ENCODE results near the gene NXF1. TPM values are rescaled to one million over a fixed set of nuclear protein-coding genes. Genes with fewer than 3 reads are reported as not detected.

Gene NXF1
- total RNA-seq, 4 donors from 2014 or later: 27.2 to 47.1 (median 46.1) TPM

GRCh38 chr11:62778441-62778840, 26.8 kb downstream of the NXF1 start:
- no peaks in the 10 kb centered on the region for H3K9me3 ChIP-seq
- TF ChIP-seq CTCF (IDR thresholded peaks at IDR 0.05 in 4 of 5, conservative IDR thresholded peaks at IDR 0.05 in 1 of 5) (no peak), POLR2A (IDR thresholded peaks at IDR 0.05) (no peak)
- DNase-seq (no peak), ATAC-seq (no peak)
- H3K4me1 ChIP-seq: no peaks in the 10 kb centered on the region
- peaks cover 0 to 56% of the 10 kb centered on the region in 2 donors for H3K36me3 ChIP-seq
- H3K4me3 ChIP-seq: no peak overlapping the region
- in situ Hi-C loops (cut with MboI; ENCODE audit: low sequenced_read_pairs in 4 of 4) (no loop called here), intact Hi-C loops (cut with DNase I; ENCODE audit: low total_unique reads) (no loop called here)
- no peak overlapping the region for H3K27ac ChIP-seq
- no peaks in the 10 kb centered on the region for H3K27me3 ChIP-seq

GRCh38 chr11:62777389-62777788, 27.9 kb downstream of the NXF1 start:
- DNase-seq (no peak), ATAC-seq (no peak)
- intact Hi-C loops (cut with DNase I; ENCODE audit: low total_unique reads) (no loop called here), in situ Hi-C loops (cut with MboI; ENCODE audit: low sequenced_read_pairs in 4 of 4) (no loop called here)
- peaks cover under 1 to 5% of the 10 kb centered on the region in 2 donors for H3K4me1 ChIP-seq
- peaks cover 0 to 46% of the 10 kb centered on the region in 2 donors for H3K36me3 ChIP-seq
- H3K27me3 ChIP-seq: no peaks in the 10 kb centered on the region
- no peak for TF ChIP-seq CTCF (IDR thresholded peaks at IDR 0.05 in 4 of 5, conservative IDR thresholded peaks at IDR 0.05 in 1 of 5)
- no peak for TF ChIP-seq POLR2A (IDR thresholded peaks at IDR 0.05)
- H3K27ac ChIP-seq: no peak overlapping the region
- H3K4me3 ChIP-seq: no peak overlapping the region
- no peaks in the 10 kb centered on the region for H3K9me3 ChIP-seq

GRCh38 chr11:62775646-62776045, 29.6 kb downstream of the NXF1 start:
- intact Hi-C loops (cut with DNase I; ENCODE audit: low total_unique reads) (no loop called here), in situ Hi-C loops (cut with MboI; ENCODE audit: low sequenced_read_pairs in 4 of 4) (no loop called here)
- Histone ChIP-seq H3K36me3 (peaks cover 0 to 39% of the 10 kb centered on the region in 2 donors), H3K4me1 (peaks cover 10 to 14% of the 10 kb centered on the region in 2 donors), H3K27me3 (no peaks in the 10 kb centered on the region), H3K4me3 (no peak overlapping the region), H3K9me3 (no peaks in the 10 kb centered on the region), H3K27ac (no peak overlapping the region)
- ATAC-seq (no peak), DNase-seq (no peak)
- TF ChIP-seq CTCF (IDR thresholded peaks at IDR 0.05 in 4 of 5, conservative IDR thresholded peaks at IDR 0.05 in 1 of 5) (no peak), POLR2A (IDR thresholded peaks at IDR 0.05) (no peak)

- Histone ChIP-seq H3K4me1 (peaks cover 18 to 23% of the 10 kb centered on the region in 2 donors), H3K27me3 (no peaks in the 10 kb centered on the region), H3K4me3 (no peak overlapping the region), H3K27ac (no peak overlapping the region), H3K36me3 (peaks cover 0 to 32% of the 10 kb centered on the region in 2 donors), H3K9me3 (no peaks in the 10 kb centered on the region)
- no peak for ATAC-seq
- intact Hi-C loops (cut with DNase I; ENCODE audit: low total_unique reads) (loop anchor here (5.0 kb wide), 2 partner anchors 83 to 182 kb away; partner anchors contain the start of gene TUT1), in situ Hi-C loops (cut with MboI; ENCODE audit: low sequenced_read_pairs in 4 of 4) (no loop called here)
- TF ChIP-seq CTCF (IDR thresholded peaks at IDR 0.05 in 4 of 5, conservative IDR thresholded peaks at IDR 0.05 in 1 of 5): no peak
- no peak for DNase-seq
Observed at GRCh38 chr11:62774407-62774806, 30.8 kb downstream of the NXF1 start.

Data from gastrocnemius medialis (tissue), 4 donors.